ENCODE results near the gene CNNM4. TPM values are rescaled to one million over a fixed set of nuclear protein-coding genes. Genes with fewer than 3 reads are reported as not detected.

Gene CNNM4
- total RNA-seq, 2 donors from 2014 or later: 6.5 TPM

DNA sequence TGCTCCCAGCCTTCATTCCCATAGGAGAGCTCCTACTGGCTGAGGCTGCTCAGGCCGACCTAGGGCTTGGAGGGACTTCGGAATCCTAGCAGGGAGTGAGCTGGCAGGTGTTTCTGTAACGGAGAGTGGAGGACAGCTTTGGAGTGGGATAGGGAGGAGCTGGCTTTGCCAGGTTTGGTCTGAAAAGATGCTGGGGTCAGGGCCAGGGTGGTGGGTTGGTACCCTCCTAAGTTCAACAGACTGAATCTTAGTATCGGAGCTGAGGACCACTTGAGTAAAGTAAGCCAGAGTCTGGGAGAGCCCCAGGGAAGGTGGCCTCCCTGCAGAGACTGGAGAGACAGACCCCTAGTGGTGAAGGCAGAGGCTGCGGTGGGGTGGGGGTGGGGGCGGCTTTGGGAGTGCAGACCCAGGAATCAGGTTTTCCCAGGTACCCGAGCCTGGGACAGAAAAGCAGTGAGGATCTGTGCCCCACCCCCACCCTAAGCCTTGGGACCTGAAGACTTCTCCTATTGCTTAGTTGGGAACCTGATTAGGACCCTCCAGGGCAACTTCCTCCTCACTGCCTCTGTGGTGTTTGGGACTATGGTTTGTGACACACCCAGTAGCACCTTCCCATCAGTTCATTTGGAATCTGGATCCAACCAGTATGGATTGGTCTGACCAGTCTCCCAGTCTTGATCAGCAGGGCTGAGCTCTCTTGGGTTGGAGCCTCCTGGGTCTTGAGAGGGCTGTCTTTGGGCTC, 3.0 kb downstream of the CNNM4 start:
- H3K27ac ChIP-seq: peak overlapping the region; percentile 27 to 49
- H3K27me3 ChIP-seq (replicated peaks; ENCODE audit: insufficient read depth): no peaks in the 10 kb centered on the region
- H3K4me1 ChIP-seq (ENCODE audit: control insufficient read depth in 1 of 2, low read depth in 2 of 2): peaks cover 21 to 61% of the 10 kb centered on the region in 2 donors
- peak overlapping the region; percentile 83 for H3K4me3 ChIP-seq
- H3K9me3 ChIP-seq: no peaks in the 10 kb centered on the region
- TF ChIP-seq, protein P1, sequence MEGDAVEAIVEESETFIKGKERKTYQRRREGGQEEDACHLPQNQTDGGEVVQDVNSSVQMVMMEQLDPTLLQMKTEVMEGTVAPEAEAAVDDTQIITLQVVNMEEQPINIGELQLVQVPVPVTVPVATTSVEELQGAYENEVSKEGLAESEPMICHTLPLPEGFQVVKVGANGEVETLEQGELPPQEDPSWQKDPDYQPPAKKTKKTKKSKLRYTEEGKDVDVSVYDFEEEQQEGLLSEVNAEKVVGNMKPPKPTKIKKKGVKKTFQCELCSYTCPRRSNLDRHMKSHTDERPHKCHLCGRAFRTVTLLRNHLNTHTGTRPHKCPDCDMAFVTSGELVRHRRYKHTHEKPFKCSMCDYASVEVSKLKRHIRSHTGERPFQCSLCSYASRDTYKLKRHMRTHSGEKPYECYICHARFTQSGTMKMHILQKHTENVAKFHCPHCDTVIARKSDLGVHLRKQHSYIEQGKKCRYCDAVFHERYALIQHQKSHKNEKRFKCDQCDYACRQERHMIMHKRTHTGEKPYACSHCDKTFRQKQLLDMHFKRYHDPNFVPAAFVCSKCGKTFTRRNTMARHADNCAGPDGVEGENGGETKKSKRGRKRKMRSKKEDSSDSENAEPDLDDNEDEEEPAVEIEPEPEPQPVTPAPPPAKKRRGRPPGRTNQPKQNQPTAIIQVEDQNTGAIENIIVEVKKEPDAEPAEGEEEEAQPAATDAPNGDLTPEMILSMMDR (IDR thresholded peaks at IDR 0.05): peak; percentile 53
- no peak for ATAC-seq (ENCODE audit: insufficient number of reproducible peaks, low FRiP score, low read depth)
- no peak for DNase-seq (ENCODE audit: low spot score)
- no peaks in the 10 kb centered on the region for H3K36me3 ChIP-seq

DNA sequence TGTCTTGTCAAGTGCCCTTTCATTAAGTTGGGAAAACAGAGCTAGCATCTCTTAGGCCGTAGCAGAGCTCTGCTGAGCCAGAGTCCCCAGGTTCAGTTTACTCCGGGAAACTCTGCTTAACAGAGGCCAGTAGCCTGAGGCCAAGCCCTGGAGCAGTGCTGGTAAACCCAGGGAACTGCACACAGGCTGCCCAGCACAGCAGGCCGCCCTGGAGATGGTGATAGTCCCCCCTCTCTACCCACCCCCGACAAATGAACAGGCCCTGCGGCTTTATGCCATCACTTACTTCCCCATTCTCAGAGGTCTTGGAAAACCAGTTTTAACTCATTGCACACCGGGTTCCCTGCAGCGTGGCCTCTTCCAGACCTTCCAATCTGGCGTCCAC, 3.5 kb downstream of the CNNM4 start:
- no peaks in the 10 kb centered on the region for H3K9me3 ChIP-seq
- ATAC-seq (ENCODE audit: insufficient number of reproducible peaks, low FRiP score, low read depth) (peak; percentile 1), DNase-seq (ENCODE audit: low spot score) (no peak)
- peak overlapping the region in 1 of 2 donors; percentile 27 for H3K27ac ChIP-seq
- no peaks in the 10 kb centered on the region for H3K36me3 ChIP-seq
- H3K27me3 ChIP-seq (replicated peaks; ENCODE audit: insufficient read depth): no peaks in the 10 kb centered on the region
- H3K4me1 ChIP-seq (ENCODE audit: control insufficient read depth in 1 of 2, low read depth in 2 of 2): peaks cover 21 to 61% of the 10 kb centered on the region in 2 donors
- H3K4me3 ChIP-seq: peak overlapping the region; percentile 83
- TF ChIP-seq, protein P1 (IDR thresholded peaks at IDR 0.05): no peak

DNA sequence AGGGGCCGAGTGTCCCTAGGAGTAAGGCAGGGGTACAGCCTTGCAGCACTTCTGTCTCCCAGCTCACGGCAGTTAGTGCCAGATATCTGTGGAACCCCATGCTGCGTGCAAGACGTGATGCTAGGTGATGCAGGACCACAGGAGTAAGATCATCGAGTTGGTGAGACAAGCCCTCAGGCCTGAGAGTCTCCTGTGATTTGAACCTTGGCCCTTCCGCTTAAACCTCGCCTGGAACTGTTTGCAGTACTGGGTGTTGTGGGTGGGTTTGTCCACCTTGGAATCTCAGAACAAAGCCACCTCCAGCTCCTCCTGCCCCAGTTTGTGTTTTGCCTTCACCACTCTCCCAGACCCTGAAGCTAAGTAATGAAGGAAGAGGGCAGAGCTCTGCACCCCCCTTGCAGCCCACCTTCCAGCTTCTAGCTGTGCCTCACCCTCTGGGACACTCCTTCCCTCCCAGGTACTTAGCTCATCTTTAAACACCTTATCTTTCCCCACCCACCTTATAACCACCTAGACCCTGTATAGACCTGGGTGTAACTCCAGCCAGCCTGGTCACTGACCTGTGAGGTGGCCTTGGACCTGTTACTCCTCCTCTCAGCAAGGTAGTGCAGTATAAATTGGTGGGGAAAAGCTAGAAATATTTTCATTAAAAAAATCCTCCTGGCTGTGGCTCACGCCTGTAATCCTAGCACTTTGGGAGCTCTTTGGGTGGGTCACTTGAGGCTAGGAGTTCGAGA, 6.6 kb downstream of the CNNM4 start:
- peaks cover 12 to 38% of the 10 kb centered on the region in 2 donors for H3K4me1 ChIP-seq (ENCODE audit: control insufficient read depth in 1 of 2, low read depth in 2 of 2)
- no peaks in the 10 kb centered on the region for H3K27me3 ChIP-seq (replicated peaks; ENCODE audit: insufficient read depth)

DNA sequence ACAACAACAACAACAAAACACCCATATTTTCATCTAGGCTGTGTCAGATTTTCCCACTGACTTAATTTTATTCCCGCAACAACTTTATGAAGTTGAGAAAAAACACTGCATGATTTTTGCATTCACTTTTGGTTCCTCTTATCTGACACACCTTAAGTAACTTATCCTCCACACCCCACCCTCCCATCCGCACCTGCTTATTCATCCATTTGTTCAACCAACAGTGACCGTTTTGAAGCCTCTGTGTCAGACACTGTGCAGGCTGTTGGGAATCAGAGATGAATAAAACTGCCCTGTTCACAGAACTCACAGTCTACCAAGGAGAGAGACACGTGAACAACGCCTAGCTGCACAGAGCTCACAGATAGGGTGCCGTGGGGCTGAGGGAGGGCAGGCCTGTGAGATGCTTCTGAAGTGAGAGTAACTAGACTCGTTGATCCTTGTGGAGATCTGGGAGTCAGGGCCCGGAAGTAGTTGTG, 7.4 kb downstream of the CNNM4 start:
- DNase-seq (ENCODE audit: low spot score): no peak
- Histone ChIP-seq H3K4me1 (ENCODE audit: control insufficient read depth in 1 of 2, low read depth in 2 of 2) (peaks cover 8 to 30% of the 10 kb centered on the region in 2 donors), H3K27ac (no peak overlapping the region)

More for the DNA sequence above, 6.6 kb downstream of the CNNM4 start:
- no peak overlapping the region for H3K27ac ChIP-seq
- no peak for DNase-seq (ENCODE audit: low spot score)
- TF ChIP-seq, protein P1 (IDR thresholded peaks at IDR 0.05): no peak
- H3K9me3 ChIP-seq: no peaks in the 10 kb centered on the region
- ATAC-seq (ENCODE audit: insufficient number of reproducible peaks, low FRiP score, low read depth): no peak
- no peaks in the 10 kb centered on the region for H3K36me3 ChIP-seq
- H3K4me3 ChIP-seq: no peak overlapping the region

DNA sequence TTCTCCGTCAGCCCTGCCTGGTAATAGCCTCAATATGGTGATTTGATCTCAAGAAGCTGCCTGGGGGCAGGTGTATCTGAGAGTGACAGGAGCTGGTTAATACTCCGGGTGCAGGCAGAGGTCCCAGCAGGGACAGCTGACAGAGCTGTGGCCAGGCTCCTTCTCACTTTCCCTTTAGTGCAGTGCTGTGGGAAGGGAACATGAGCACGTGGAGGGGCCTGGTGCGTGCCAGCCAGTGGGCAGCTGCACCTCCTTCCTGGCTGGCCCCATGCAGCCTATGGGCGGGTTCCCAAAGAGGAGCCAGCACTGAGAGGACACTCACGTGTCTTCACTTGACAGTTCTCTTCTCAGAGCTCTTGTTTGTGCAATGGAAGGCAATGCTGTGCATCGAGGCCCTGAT, 9.1 kb downstream of the CNNM4 start:
- Histone ChIP-seq H3K9me3 (no peaks in the 10 kb centered on the region), H3K4me1 (ENCODE audit: control insufficient read depth in 1 of 2, low read depth in 2 of 2) (peaks cover 0 to 13% of the 10 kb centered on the region in 2 donors), H3K27me3 (replicated peaks; ENCODE audit: insufficient read depth) (no peaks in the 10 kb centered on the region), H3K36me3 (no peaks in the 10 kb centered on the region), H3K4me3 (no peak overlapping the region), H3K27ac (no peak overlapping the region)
- TF ChIP-seq, protein P1 (IDR thresholded peaks at IDR 0.05): no peak
- DNase-seq (ENCODE audit: low spot score) (no peak), ATAC-seq (ENCODE audit: insufficient number of reproducible peaks, low FRiP score, low read depth) (no peak)

More for the DNA sequence above, 7.4 kb downstream of the CNNM4 start:
- no peak for ATAC-seq (ENCODE audit: insufficient number of reproducible peaks, low FRiP score, low read depth)
- no peaks in the 10 kb centered on the region for H3K9me3 ChIP-seq
- H3K36me3 ChIP-seq: no peaks in the 10 kb centered on the region
- no peak overlapping the region for H3K4me3 ChIP-seq
- H3K27me3 ChIP-seq (replicated peaks; ENCODE audit: insufficient read depth): no peaks in the 10 kb centered on the region
- TF ChIP-seq, protein P1 (IDR thresholded peaks at IDR 0.05): no peak
